ENCODE data around the gene ACOXL. TPM values are rescaled to one million over a fixed set of nuclear protein-coding genes. Genes with fewer than 3 reads are reported as not detected.

The ACOXL gene
- total and polyA plus RNA-seq, 2 of the 8 experiments (the other 6 are each of a cell fraction or from before 2014, with no cell fraction given): 11.4 to 20.6 TPM

GRCh38 chr2:111072220-111072871, 340.0 kb downstream of the ACOXL start:
- CTCF ChIA-PET (ENCODE audit: partially characterized antibody): no interaction called here
- WGBS, 2 experiments (ENCODE audit: extremely low coverage in 1 of 2, insufficient coverage in 1 of 2, insufficient read length in 1 of 2, insufficient replicate concordance in 2 of 2, low coverage in 1 of 2, low lambda C conversion rate in 2 of 2, missing lambda C conversion rate in 1 of 2): 90% methylated on average over 2 of the region's 2 CpGs; no CpG with 5 or more reads in 1 of the 2 experiments
- no peak for FAIRE-seq
- no peak for TF ChIP-seq POLR2AphosphoS5 (IDR thresholded peaks at IDR 0.05; ENCODE audit: low read depth, low read length)

More at GRCh38 chr2:111072220-111072871, 340.0 kb downstream of the ACOXL start:
- H3K56ac ChIP-seq (replicated peaks; ENCODE audit: insufficient read length, low read depth, low read length): no peak overlapping the region
- no peaks in the 10 kb centered on the region for H3K79me2 ChIP-seq (ENCODE audit: control insufficient read depth in 1 of 2, insufficient read depth in 2 of 2, low read length in 2 of 2)
- DNase-seq (ENCODE audit: low read depth in 1 of 2, low spot score in 2 of 2): no peak
- no peak overlapping the region for H3K4me3 ChIP-seq (ENCODE audit: extremely low read depth in 1 of 4, insufficient read depth in 2 of 4, low read depth in 3 of 4, low read length in 4 of 4)
- H3K79me1 ChIP-seq (ENCODE audit: low read depth, low read length): no peaks in the 10 kb centered on the region
- H4K8ac ChIP-seq (ENCODE audit: extremely low read depth, insufficient read depth, low read length): no peak overlapping the region
- no peak overlapping the region for H3K18ac ChIP-seq (ENCODE audit: extremely low read depth, low read length)
- H3K4me1 ChIP-seq (replicated peaks in 1 of 4; ENCODE audit: control insufficient read depth in 3 of 4, insufficient read depth in 4 of 4, low read length in 3 of 4): peaks cover 0 to 5% (median 2%) of the 10 kb centered on the region in 4 experiments; a peak in 3 of 7 replicates
- H3K9me3 ChIP-seq (ENCODE audit: insufficient read depth in 2 of 2, low read depth in 1 of 2, low read length in 1 of 2): peaks cover 10% of the 10 kb centered on the region in 2 experiments; a peak in 3 of 4 replicates
- H4K91ac ChIP-seq (replicated peaks; ENCODE audit: insufficient read length, low read length): no peak overlapping the region
- H2AK5ac ChIP-seq (ENCODE audit: low read depth, low read length): no peak overlapping the region
- no peak overlapping the region for H3K4me2 ChIP-seq (ENCODE audit: insufficient read depth in 1 of 2, low read depth in 2 of 2, low read length in 2 of 2)
- H3K27ac ChIP-seq (ENCODE audit: low read depth, low read length): no peak overlapping the region
- H3K9ac ChIP-seq (replicated peaks in 1 of 4; ENCODE audit: extremely low read depth in 1 of 4, low read depth in 3 of 4, low read length in 3 of 4): no peak overlapping the region
- H2BK20ac ChIP-seq (ENCODE audit: low read length): no peak overlapping the region
- H2BK120ac ChIP-seq (replicated peaks; ENCODE audit: low read depth, low read length): no peak overlapping the region
- H2BK15ac ChIP-seq (ENCODE audit: low read length): no peak overlapping the region
- no peak overlapping the region for H2BK5ac ChIP-seq (ENCODE audit: low read depth, low read length)
- no peak overlapping the region for H3K23ac ChIP-seq (ENCODE audit: insufficient read length)
- H4K5ac ChIP-seq (ENCODE audit: insufficient read length, low read depth, low read length): no peak overlapping the region
- no peak overlapping the region for H2AFZ ChIP-seq (ENCODE audit: low read length)
- H4K20me1 ChIP-seq (replicated peaks in 1 of 2; ENCODE audit: control insufficient read depth in 1 of 2, insufficient read depth in 2 of 2, low read length in 2 of 2): no peaks in the 10 kb centered on the region
- no peaks in the 10 kb centered on the region; a peak in 1 of 8 replicates for H3K36me3 ChIP-seq (ENCODE audit: control insufficient read depth in 2 of 4, insufficient read depth in 4 of 4, low read length in 3 of 4)
- H2BK12ac ChIP-seq (ENCODE audit: low read depth, low read length): no peak overlapping the region
- H3K14ac ChIP-seq (ENCODE audit: insufficient read length): no peak overlapping the region
- POLR2A ChIA-PET (ENCODE audit: partially characterized antibody): no interaction called here
- no peaks in the 10 kb centered on the region for H3K23me2 ChIP-seq (ENCODE audit: low read depth, low read length)
- no peak overlapping the region for H3K4ac ChIP-seq (replicated peaks; ENCODE audit: insufficient read length, low read depth, low read length)
- no peaks in the 10 kb centered on the region for H3K27me3 ChIP-seq (replicated peaks in 1 of 4; ENCODE audit: control insufficient read depth in 3 of 4, extremely low read depth in 1 of 4, insufficient read depth in 3 of 4, low read length in 3 of 4)
